BLaER1 treated with 17β-estradiol and CSF1 and Interleukin-3, amounts not matched to agents 10 nM and 100 nM (cell line): ENCODE measurements around the gene FCSK.
A peak's percentile ranks its signal among the peaks of the same experiment; 100 is the strongest.

Experiments
- H3K27ac ChIP-seq, 11 experiments: shearing (Covaris generic); formaldehyde crosslinking; 2 replicates each; pipeline ENCODE4 v1.8.1; 2022
- H3K27me3 ChIP-seq, 11 experiments: shearing (Covaris generic); formaldehyde crosslinking; 2 replicates each; pipeline ENCODE4 v1.8.1; 2022
- H3K36me3 ChIP-seq, 11 experiments: shearing (Covaris generic); formaldehyde crosslinking; 2 replicates each; pipeline ENCODE4 v1.8.1; 2022
- H3K4me1 ChIP-seq, 10 experiments: shearing (Covaris generic); formaldehyde crosslinking; 2 replicates each; pipeline ENCODE4 v1.8.1; 2022
- H3K4me2 ChIP-seq, 11 experiments: shearing (Covaris generic); formaldehyde crosslinking; 2 replicates each; pipeline ENCODE4 v1.8.1; 2022
- H3K4me3 ChIP-seq, 10 experiments: shearing (Covaris generic); formaldehyde crosslinking; 2 replicates each; pipeline ENCODE4 v1.8.1; 2022
- H3K9ac ChIP-seq, 11 experiments: shearing (Covaris generic); formaldehyde crosslinking; 2 replicates each; pipeline ENCODE4 v1.8.1; 2022
- H3K9me3 ChIP-seq, 11 experiments: shearing (Covaris generic); formaldehyde crosslinking; replicated peaks in 1 of 11; 2 replicates each; pipeline ENCODE4 v1.8.1; 2022
- H4K20me1 ChIP-seq, 11 experiments: shearing (Covaris generic); formaldehyde crosslinking; 2 replicates each; pipeline ENCODE4 v1.8.1; 2022
- Cebpa-rat ChIP-seq, 11 experiments: shearing (Covaris generic); IDR thresholded peaks; 2 replicates each; pipeline ENCODE4 v1.8.1; 2022

Gene FCSK

GRCh38 chr16:70434484-70435260 is 19.7 kb upstream of the FCSK start:
- TF ChIP-seq Cebpa-rat (IDR thresholded peaks at IDR 0.05) = no peak
- peak overlapping the region in 6 of 11 experiments; percentile 88 to 98 (median 94); a peak in 11 of 22 replicates for H3K27ac ChIP-seq
- peak overlapping the region in 3 of 11 experiments; percentile 52 to 83 (median 79); a peak in 5 of 22 replicates for H3K9ac ChIP-seq
- no peaks in the 10 kb centered on the region for H3K9me3 ChIP-seq
- H3K4me1 ChIP-seq = peaks cover 81 to 88% (median 85%) of the 10 kb centered on the region in 10 experiments
- peaks cover 6 to 65% (median 33%) of the 10 kb centered on the region in 11 experiments; a peak in 18 of 22 replicates for H4K20me1 ChIP-seq
- H3K4me2 ChIP-seq = peak overlapping the region; percentile 80 to 99 (median 97)
- no peak overlapping the region for H3K4me3 ChIP-seq
- peaks cover 6 to 16% (median 10%) of the 10 kb centered on the region in 11 experiments; a peak in 15 of 22 replicates for H3K36me3 ChIP-seq
- H3K27me3 ChIP-seq = no peaks in the 10 kb centered on the region

- Histone ChIP-seq H3K4me1 (peaks cover 64 to 70% (median 68%) of the 10 kb centered on the region in 10 experiments), H3K4me3 (peak overlapping the region; percentile 72 to 85 (median 79)), H3K27ac (peak overlapping the region in 8 of 11 experiments; percentile 76 to 88 (median 82); a peak in 15 of 22 replicates), H3K27me3 (no peaks in the 10 kb centered on the region), H3K9me3 (no peaks in the 10 kb centered on the region), H4K20me1 (peaks cover 6 to 56% (median 33%) of the 10 kb centered on the region in 11 experiments; a peak in 18 of 22 replicates), H3K9ac (peak overlapping the region; percentile 78 to 95 (median 84); a peak in 19 of 22 replicates), H3K4me2 (peak overlapping the region; percentile 86 to 100 (median 98)), H3K36me3 (peaks cover 6 to 16% (median 10%) of the 10 kb centered on the region in 11 experiments; a peak in 15 of 22 replicates)
- TF ChIP-seq Cebpa-rat (IDR thresholded peaks at IDR 0.05) = no peak
These were observed 17.3 kb upstream of the FCSK start for GRCh38 chr16:70437017-70437581.

DNA sequence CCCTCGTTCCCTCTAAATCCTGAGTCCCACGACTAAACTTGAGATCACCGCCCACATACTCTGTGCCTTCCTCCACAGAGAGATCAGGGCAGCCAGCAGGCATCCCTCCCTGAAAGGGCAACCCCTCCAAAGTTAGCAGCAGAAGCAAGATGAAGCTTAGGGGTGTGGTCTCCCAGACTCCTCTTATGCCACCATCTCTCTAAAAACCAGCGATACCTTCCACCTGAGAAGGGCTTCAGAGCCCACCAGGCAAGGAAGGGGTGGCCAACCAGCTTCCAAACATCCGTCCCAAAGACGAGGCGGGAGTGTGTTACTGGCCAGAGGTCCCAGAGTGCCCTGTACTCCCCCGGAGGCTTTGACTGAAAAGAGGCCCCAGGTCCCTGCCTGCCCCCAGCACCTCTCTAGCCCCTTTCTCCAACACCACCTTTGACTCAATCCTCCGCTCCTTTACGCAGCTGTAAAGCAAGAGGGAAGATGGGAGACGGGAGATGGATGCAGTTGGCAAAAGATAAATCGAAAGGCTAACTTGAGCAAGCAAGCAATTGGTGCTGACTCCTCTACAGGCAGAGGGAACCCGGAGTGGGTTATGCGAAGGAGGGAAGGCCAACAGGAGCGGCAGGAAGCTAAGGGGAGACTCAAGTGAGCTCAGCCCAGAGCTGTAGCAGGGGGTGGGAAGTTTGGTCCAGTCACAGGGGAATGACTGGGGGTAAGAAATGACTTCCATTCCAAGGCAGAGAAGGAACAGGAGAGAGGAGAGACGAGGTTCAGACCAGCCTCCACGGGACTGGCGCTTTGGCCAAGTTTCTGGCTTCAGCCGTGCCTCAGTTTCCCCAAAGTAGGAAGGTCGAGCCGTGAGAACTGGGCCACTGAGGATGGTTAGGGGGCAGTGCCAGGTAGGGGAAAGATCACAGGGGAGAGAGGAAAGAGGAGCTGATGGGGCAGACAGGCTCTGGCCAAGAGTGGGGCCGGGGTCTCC is 16.5 kb upstream of the FCSK start:
- peaks cover 6 to 51% (median 31%) of the 10 kb centered on the region in 11 experiments; a peak in 18 of 22 replicates for H4K20me1 ChIP-seq
- H3K27ac ChIP-seq = peak overlapping the region in 10 of 11 experiments; percentile 66 to 88 (median 80); a peak in 19 of 22 replicates
- peak overlapping the region; percentile 72 to 85 (median 79) for H3K4me3 ChIP-seq
- TF ChIP-seq Cebpa-rat (IDR thresholded peaks at IDR 0.05) = no peak
- no peaks in the 10 kb centered on the region for H3K9me3 ChIP-seq
- peak overlapping the region; percentile 78 to 95 (median 84) for H3K9ac ChIP-seq
- H3K27me3 ChIP-seq = no peaks in the 10 kb centered on the region
- H3K4me1 ChIP-seq = peaks cover 56 to 63% (median 60%) of the 10 kb centered on the region in 10 experiments
- peaks cover 6 to 16% (median 10%) of the 10 kb centered on the region in 11 experiments; a peak in 15 of 22 replicates for H3K36me3 ChIP-seq
- H3K4me2 ChIP-seq = peak overlapping the region; percentile 86 to 100 (median 98)

DNA sequence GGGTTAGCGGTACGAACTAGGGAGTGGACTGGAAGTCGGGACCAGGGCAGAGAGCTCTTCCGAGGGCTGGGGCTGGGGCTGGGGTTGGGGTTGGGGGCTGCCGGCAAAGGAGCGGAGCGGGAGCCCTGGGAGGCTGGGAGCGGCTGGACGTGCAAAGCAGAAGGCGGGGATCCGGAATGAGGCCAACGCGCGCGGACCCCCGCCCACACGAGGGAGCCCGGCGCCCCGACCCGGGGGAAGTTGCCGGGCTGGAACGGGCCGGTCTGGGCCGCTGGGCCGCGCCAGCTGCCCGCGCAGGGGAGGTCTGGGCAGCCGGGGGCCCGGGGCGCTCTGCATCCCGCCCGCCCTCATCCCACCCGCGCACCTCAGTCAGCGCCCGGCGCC is 15.8 kb upstream of the FCSK start:
- H3K4me3 ChIP-seq = peak overlapping the region; percentile 72 to 85 (median 79)
- peaks cover 49 to 56% (median 53%) of the 10 kb centered on the region in 10 experiments for H3K4me1 ChIP-seq
- H3K36me3 ChIP-seq = peaks cover 6 to 16% (median 10%) of the 10 kb centered on the region in 11 experiments; a peak in 15 of 22 replicates
- H3K9ac ChIP-seq = peak overlapping the region; percentile 78 to 95 (median 84)
- peak overlapping the region in 10 of 11 experiments; percentile 66 to 88 (median 80); a peak in 19 of 22 replicates for H3K27ac ChIP-seq
- H4K20me1 ChIP-seq = peaks cover 6 to 44% (median 24%) of the 10 kb centered on the region in 11 experiments; a peak in 18 of 22 replicates
- no peaks in the 10 kb centered on the region for H3K9me3 ChIP-seq
- TF ChIP-seq Cebpa-rat (IDR thresholded peaks at IDR 0.05) = no peak
- no peaks in the 10 kb centered on the region for H3K27me3 ChIP-seq
- peak overlapping the region; percentile 86 to 100 (median 98) for H3K4me2 ChIP-seq

DNA sequence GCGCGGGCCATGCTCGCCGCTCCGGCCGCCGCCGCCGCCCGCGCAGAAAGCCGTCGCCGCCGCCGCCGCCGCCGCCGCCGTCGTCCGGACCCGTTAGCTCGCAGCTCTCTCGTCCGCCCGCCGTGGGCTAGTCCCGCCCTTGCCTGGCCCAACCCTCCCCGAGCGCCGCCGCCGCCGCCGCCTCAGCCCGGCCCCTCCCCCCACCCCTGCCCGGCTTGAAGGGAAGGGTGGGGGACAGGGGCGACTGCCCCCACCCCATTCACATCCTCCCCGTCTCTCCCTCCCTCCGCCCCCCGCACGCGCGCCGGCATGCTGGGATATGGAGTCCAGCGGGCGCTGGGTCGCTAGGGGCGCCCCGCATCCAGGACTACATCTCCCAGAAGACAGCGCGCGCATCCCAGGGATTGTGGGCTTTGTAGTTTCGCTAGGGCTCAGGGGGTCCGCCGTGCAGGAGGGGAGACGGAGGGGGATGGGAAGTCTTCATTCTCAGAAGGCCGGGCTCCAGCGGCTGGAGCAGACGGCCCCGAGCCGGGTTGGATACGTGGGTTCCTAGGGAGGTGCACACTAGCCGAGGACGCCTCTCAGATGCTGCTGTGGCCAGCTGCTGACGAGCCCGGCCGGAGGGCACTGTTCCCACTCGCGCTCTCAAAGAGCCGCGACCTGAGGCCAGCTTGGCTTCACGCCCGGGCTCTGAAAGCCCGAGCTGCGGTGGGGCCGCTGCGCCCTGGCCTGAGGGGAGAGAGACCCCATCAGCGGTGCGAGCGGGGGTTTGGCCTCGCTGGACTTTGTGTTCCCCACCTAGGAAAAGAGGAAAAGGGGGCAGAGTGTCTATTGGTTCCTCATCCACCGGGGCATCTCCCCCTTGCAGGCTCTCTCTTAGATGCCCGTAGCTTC is 15.2 kb upstream of the FCSK start, which contains the start of gene ST3GAL2:
ST3GAL2 (minus strand) TSS at position 132 of the 894 bp plus-strand sequence. CDS start 40,570 bp downstream, outside the sequence.
- Histone ChIP-seq H3K9me3 (no peaks in the 10 kb centered on the region), H3K4me2 (peak within 1 kb of the TSS; percentile 91 to 100 (median 99)), H3K4me1 (peaks cover 43 to 49% (median 46%) of the 10 kb centered on the region in 10 experiments), H3K9ac (peak within 1 kb of the TSS; percentile 78 to 95 (median 84)), H3K36me3 (peaks cover 6 to 13% (median 10%) of the 10 kb centered on the region in 11 experiments; a peak in 15 of 22 replicates), H3K27ac (peak within 1 kb of the TSS; percentile 37 to 88 (median 79); a peak in 21 of 22 replicates), H4K20me1 (peaks cover 6 to 38% (median 19%) of the 10 kb centered on the region in 11 experiments; a peak in 17 of 22 replicates), H3K27me3 (no peaks in the 10 kb centered on the region), H3K4me3 (peak within 1 kb of the TSS; percentile 72 to 85 (median 79))
- TF ChIP-seq Cebpa-rat (IDR thresholded peaks at IDR 0.05) = no peak

DNA sequence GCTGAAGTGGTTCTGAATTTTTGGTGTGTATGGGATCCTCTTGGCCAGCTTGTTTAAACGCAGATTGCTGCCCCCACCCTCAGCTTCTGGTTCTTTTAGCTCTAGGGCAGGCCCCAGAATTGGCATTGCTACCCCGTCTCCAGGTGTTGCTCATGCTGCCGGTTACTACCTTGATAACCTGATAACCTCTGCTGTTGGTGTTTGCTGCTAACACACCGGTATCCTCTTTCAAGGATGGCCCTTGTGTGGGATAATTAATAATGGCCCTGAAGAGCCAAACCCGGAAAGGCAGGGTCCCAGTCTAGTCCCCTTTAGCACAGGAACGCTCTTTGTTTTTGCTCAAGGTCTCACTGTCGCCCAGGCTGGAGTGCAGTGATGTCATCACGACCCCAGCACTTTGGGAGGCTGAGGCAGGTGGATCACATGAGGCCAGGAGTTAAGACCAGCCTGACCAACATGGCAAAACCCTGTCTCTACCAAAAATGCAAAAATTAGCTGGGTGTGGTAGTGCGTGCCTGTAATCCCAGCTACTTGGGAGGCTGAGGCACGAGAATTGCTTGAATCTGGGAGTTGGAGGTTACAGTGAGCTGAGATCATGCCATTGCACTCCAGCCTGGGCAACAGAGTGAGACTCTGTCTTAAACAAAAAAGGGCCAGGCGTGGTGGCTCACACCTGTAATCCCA is 14.2 kb upstream of the FCSK start:
- no peak for TF ChIP-seq Cebpa-rat (IDR thresholded peaks at IDR 0.05)
- Histone ChIP-seq H3K4me2 (peak overlapping the region; percentile 80 to 99 (median 94)), H3K4me1 (peaks cover 34 to 40% (median 37%) of the 10 kb centered on the region in 10 experiments), H3K36me3 (peaks cover 0 to 5% (median 2%) of the 10 kb centered on the region in 11 experiments; a peak in 7 of 22 replicates), H3K27ac (0 out of 22 replicates have a peak overlapping the region, but pooled peaks of 1 of the 11 experiments have one; percentile 85), H3K4me3 (peak overlapping the region in 9 of 10 experiments; percentile 72 to 85 (median 81); a peak in 12 of 20 replicates), H3K9me3 (no peaks in the 10 kb centered on the region), H4K20me1 (peaks cover 2 to 28% (median 16%) of the 10 kb centered on the region in 11 experiments; a peak in 17 of 22 replicates), H3K27me3 (no peaks in the 10 kb centered on the region), H3K9ac (peak overlapping the region in 5 of 11 experiments; percentile 83 to 95 (median 87); a peak in 8 of 22 replicates)
